Kidney (tissue), 14 donors: ENCODE data around the gene SMAD1. TPM values are rescaled to one million over a fixed set of nuclear protein-coding genes. Genes with fewer than 3 reads are reported as not detected.

ENCODE experiments used
- DNase-seq, 5 donors: peaks; one replicate each; pipeline ENCODE4 v3.0.0-alpha.2; 2013 to 2020
- FAIRE-seq: peaks from 2 replicates; lab custom pipeline; 2012; peaks lifted over from hg19 to GRCh38; lab: Jason Lieb, UNC
- H3K27ac ChIP-seq, 2 donors: one replicate each; pipeline ENCODE4 v1.7.0; 2013; ENCODE audit warnings: low read depth in 2 of 2, low read length in 2 of 2, inconsistent platforms in 1 of 2
- H3K27me3 ChIP-seq: one replicate; pipeline ENCODE4 v1.7.1; 2013; ENCODE audit warnings: low read length, inconsistent platforms; ENCODE audit not compliant: control insufficient read depth, insufficient read depth
- H3K36me3 ChIP-seq, 3 donors: one replicate each; pipeline versions ENCODE4 v1.7.0 to v1.7.1; 2013; ENCODE audit warnings: low read length in 3 of 3, control low read depth in 1 of 3, inconsistent platforms in 1 of 3; ENCODE audit not compliant: insufficient read depth in 3 of 3, control insufficient read depth in 2 of 3
- H3K4me1 ChIP-seq, 3 donors: one replicate each; pipeline versions ENCODE4 v1.7.0 to v1.7.1; 2013; ENCODE audit warnings: low read length in 3 of 3, inconsistent platforms in 1 of 3, low read depth in 1 of 3; ENCODE audit not compliant: control insufficient read depth in 2 of 3, insufficient read depth in 2 of 3
- H3K4me3 ChIP-seq, 3 donors: one replicate each; pipeline versions ENCODE4 v1.7.0 to v1.8.1; 2013; ENCODE audit warnings: low read length in 3 of 3, control low read depth in 1 of 3, inconsistent platforms in 1 of 3
- H3K9ac ChIP-seq, 3 donors: one replicate each; pipeline versions ENCODE4 v1.7.0 to v1.7.1; 2013; ENCODE audit warnings: low read length in 3 of 3, control low read depth in 1 of 3, inconsistent platforms in 1 of 3
- H3K9me3 ChIP-seq, 3 donors: one replicate each; pipeline versions ENCODE4 v1.7.0 to v1.7.1; 2013; ENCODE audit warnings: low read length in 3 of 3, control low read depth in 1 of 3, inconsistent platforms in 1 of 3; ENCODE audit not compliant: control insufficient read depth in 2 of 3, insufficient read depth in 1 of 3
- CTCF ChIP-seq: IDR thresholded peaks from 3 replicates; pipeline ENCODE4 v1.5.1; 2012; ENCODE audit warnings: mild to moderate bottlenecking, moderate library complexity, borderline replicate concordance; ENCODE audit not compliant: insufficient read depth; ENCODE audit errors: extremely low read depth
- intact Hi-C: fragments of 100-400 bp; cut with DNase I; formaldehyde crosslinking; loops from one replicate; pipeline ENCODE4 v1.11.1; 2022
- polyA plus RNA-seq: library from polyadenylated mRNA; stranded (reverse); fragments of 350-450 nt; fragmentation: Illumina TruSeq; extraction: RNeasy Lipid Tissue Mini Kit (QIAGEN cat#74804); gene quantifications from one replicate; pipeline ENCODE4 v1.2.3, GENCODE V29; 2014; ENCODE audit warnings: low read depth, low replicate concordance; ENCODE audit not compliant: insufficient read depth
- total RNA-seq: library from RNA; stranded (reverse); fragmentation: NEBNext Ultra II Directional; extraction: Animal tissue kit (Norgen Biotek cat#: 25700); gene quantifications from one replicate; pipeline ENCODE4 v1.2.1, GENCODE V29; 2021
- donor health status: control.
- donor health status: control.
- donor health status: control.
- donor health status: control.
- donor health status: control.
- donor health status: DM: yes; HTN: yes; CAD: no.
- donor health status: Normal renal cell carcinoma (clear cell type).

The SMAD1 gene
- total and polyA plus RNA-seq, 2 donors from 2014 or later = 8.9 to 39.5 TPM

- H3K27ac ChIP-seq = no peak overlapping the region
- intact Hi-C loops = no loop called here
- H3K9me3 ChIP-seq = no peaks in the 10 kb centered on the region
Observed at GRCh38 chr4:145488310-145488709, 6.7 kb downstream of the SMAD1 start.

GRCh38 chr4:145489556-145489955 lies 7.9 kb downstream of the SMAD1 start:
- Histone ChIP-seq H3K27ac (no peak overlapping the region), H3K4me1 (peaks cover 2 to 27% (median 8%) of the 10 kb centered on the region in 3 donors), H3K4me3 (no peak overlapping the region), H3K9me3 (no peaks in the 10 kb centered on the region), H3K9ac (no peak overlapping the region), H3K36me3 (no peaks in the 10 kb centered on the region), H3K27me3 (no peaks in the 10 kb centered on the region)
- TF ChIP-seq CTCF = no peak
- FAIRE-seq (no peak), DNase-seq (no peak)
- intact Hi-C loops = no loop called here

More at GRCh38 chr4:145488310-145488709, 6.7 kb downstream of the SMAD1 start:
- DNase-seq (no peak), FAIRE-seq (no peak)
- Histone ChIP-seq H3K27me3 (no peaks in the 10 kb centered on the region), H3K9ac (no peak overlapping the region), H3K36me3 (no peaks in the 10 kb centered on the region), H3K4me3 (no peak overlapping the region), H3K4me1 (peaks cover 2 to 24% (median 10%) of the 10 kb centered on the region in 3 donors)
- no peak for TF ChIP-seq CTCF

- FAIRE-seq (no peak), DNase-seq (no peak)
- Histone ChIP-seq H3K27ac (no peak overlapping the region), H3K9me3 (no peaks in the 10 kb centered on the region), H3K4me1 (peaks cover 2 to 27% (median 10%) of the 10 kb centered on the region in 3 donors), H3K27me3 (no peaks in the 10 kb centered on the region), H3K9ac (no peak overlapping the region), H3K4me3 (no peak overlapping the region), H3K36me3 (no peaks in the 10 kb centered on the region)
- TF ChIP-seq CTCF = no peak
- intact Hi-C loops = no loop called here
Observed at GRCh38 chr4:145490361-145490760, 8.7 kb downstream of the SMAD1 start.

- Histone ChIP-seq H3K36me3 (no peaks in the 10 kb centered on the region), H3K4me3 (no peak overlapping the region), H3K4me1 (peaks cover 2 to 27% (median 10%) of the 10 kb centered on the region in 3 donors), H3K27ac (no peak overlapping the region), H3K9ac (no peak overlapping the region), H3K9me3 (no peaks in the 10 kb centered on the region), H3K27me3 (no peaks in the 10 kb centered on the region)
- DNase-seq (no peak), FAIRE-seq (no peak)
- TF ChIP-seq CTCF = no peak
- intact Hi-C loops = no loop called here
Observed at GRCh38 chr4:145490796-145491195, 9.1 kb downstream of the SMAD1 start.
